ENCODE data around the gene MT2A.
A peak's percentile ranks its signal among the peaks of the same experiment; 100 is the strongest.

The MT2A gene

GRCh38 chr16:56608043-56608875 lies at the start of gene MT2A:
Gene MT2A, plus strand, starts transcription at chr16:56608584. Its CDS starts 72 bp downstream, at chr16:56608656.
- no peak for TF ChIP-seq CTCF (IDR thresholded peaks at IDR 0.05; ENCODE audit: poor library complexity, severe bottlenecking)
- Histone ChIP-seq H3K27ac (ENCODE audit: poor library complexity, severe bottlenecking) (peak within 1 kb of the TSS; percentile 100), H3K27me3 (ENCODE audit: insufficient read depth, poor library complexity, severe bottlenecking) (no peaks in the 10 kb centered on the region), H3K9me3 (ENCODE audit: severe bottlenecking) (no peaks in the 10 kb centered on the region), H3K36me3 (ENCODE audit: low read depth) (peaks cover 17% of the 10 kb centered on the region), H3K4me3 (ENCODE audit: severe bottlenecking) (peak within 1 kb of the TSS; percentile 54), H3K4me1 (ENCODE audit: insufficient read depth, poor library complexity, severe bottlenecking) (peaks cover 54% of the 10 kb centered on the region)
- ATAC-seq (ENCODE audit: low read depth): peak; percentile 40
- peak; percentile 96 for DNase-seq (ENCODE audit: low spot score)

- TF ChIP-seq CTCF (IDR thresholded peaks at IDR 0.05; ENCODE audit: poor library complexity, severe bottlenecking): no peak
Observed at GRCh38 chr16:56559109-56559508, 49.3 kb upstream of the MT2A start.

GRCh38 chr16:56560447-56560846 lies 47.9 kb upstream of the MT2A start:
- DNase-seq (ENCODE audit: low spot score) (no peak), ATAC-seq (ENCODE audit: low read depth) (no peak)
- no peak overlapping the region for H3K27ac ChIP-seq (ENCODE audit: poor library complexity, severe bottlenecking)
- H3K36me3 ChIP-seq (ENCODE audit: low read depth): no peaks in the 10 kb centered on the region
- H3K4me1 ChIP-seq (ENCODE audit: insufficient read depth, poor library complexity, severe bottlenecking): peaks cover 4% of the 10 kb centered on the region
- no peak for TF ChIP-seq CTCF (IDR thresholded peaks at IDR 0.05; ENCODE audit: poor library complexity, severe bottlenecking)
- no peak overlapping the region for H3K4me3 ChIP-seq (ENCODE audit: severe bottlenecking)
- no peaks in the 10 kb centered on the region for H3K9me3 ChIP-seq (ENCODE audit: severe bottlenecking)
- no peaks in the 10 kb centered on the region for H3K27me3 ChIP-seq (ENCODE audit: insufficient read depth, poor library complexity, severe bottlenecking)

More at GRCh38 chr16:56559109-56559508, 49.3 kb upstream of the MT2A start:
- no peaks in the 10 kb centered on the region for H3K36me3 ChIP-seq (ENCODE audit: low read depth)
- H3K27me3 ChIP-seq (ENCODE audit: insufficient read depth, poor library complexity, severe bottlenecking): no peaks in the 10 kb centered on the region
- DNase-seq (ENCODE audit: low spot score) (no peak), ATAC-seq (ENCODE audit: low read depth) (no peak)
- H3K9me3 ChIP-seq (ENCODE audit: severe bottlenecking): no peaks in the 10 kb centered on the region
- no peak overlapping the region for H3K27ac ChIP-seq (ENCODE audit: poor library complexity, severe bottlenecking)
- no peak overlapping the region for H3K4me3 ChIP-seq (ENCODE audit: severe bottlenecking)
- peaks cover 4% of the 10 kb centered on the region for H3K4me1 ChIP-seq (ENCODE audit: insufficient read depth, poor library complexity, severe bottlenecking)

- Histone ChIP-seq H3K27ac (ENCODE audit: poor library complexity, severe bottlenecking) (no peak overlapping the region), H3K36me3 (ENCODE audit: low read depth) (no peaks in the 10 kb centered on the region), H3K27me3 (ENCODE audit: insufficient read depth, poor library complexity, severe bottlenecking) (no peaks in the 10 kb centered on the region), H3K4me3 (ENCODE audit: severe bottlenecking) (no peak overlapping the region), H3K4me1 (ENCODE audit: insufficient read depth, poor library complexity, severe bottlenecking) (peaks cover 4% of the 10 kb centered on the region), H3K9me3 (ENCODE audit: severe bottlenecking) (no peaks in the 10 kb centered on the region)
- DNase-seq (ENCODE audit: low spot score) (no peak), ATAC-seq (ENCODE audit: low read depth) (no peak)
- no peak for TF ChIP-seq CTCF (IDR thresholded peaks at IDR 0.05; ENCODE audit: poor library complexity, severe bottlenecking)
Observed at GRCh38 chr16:56561126-56561525, 47.3 kb upstream of the MT2A start.
